HL-60 (cell line): ENCODE results near the gene NEDD4.
"Not testable (repeated sequence)": the region's sequence is repeated elsewhere in the genome, so short reads cannot be mapped to it uniquely, and the experiment has no call there.

Experiments used
- DNase-seq, 2 experiments: peaks; one replicate each; pipeline ENCODE4 v3.0.0-alpha.2; 2010 to 2020; ENCODE audit warnings: low read depth in 1 of 2, low spot score in 1 of 2
- H3K27ac ChIP-seq: fragments of 250-450 bp; sonication (Bioruptor Pico); replicated peaks from 2 replicates; pipeline ENCODE4 v1.5.1; 2020; ENCODE audit warnings: mild to moderate bottlenecking, moderate library complexity
- H3K27me3 ChIP-seq: fragments of 250-450 bp; sonication (Bioruptor Pico); 2 replicates; pipeline ENCODE4 v1.5.1; 2021; ENCODE audit warnings: mild to moderate bottlenecking, moderate library complexity; ENCODE audit not compliant: insufficient read depth, poor library complexity, severe bottlenecking
- H3K4me3 ChIP-seq: replicated peaks from 2 replicates; pipeline ENCODE4 v1.5.1; 2011; ENCODE audit warnings: mild to moderate bottlenecking, control low read depth, low read length; ENCODE audit not compliant: insufficient read depth
- GABPA ChIP-seq: IDR thresholded peaks from 2 replicates; pipeline ENCODE4 v1.6.1; 2012; ENCODE audit warnings: low read depth
- POLR2AphosphoS5 ChIP-seq: IDR thresholded peaks from 2 replicates; pipeline ENCODE4 v1.6.1; 2012; ENCODE audit warnings: low read depth
- SPI1 ChIP-seq: IDR thresholded peaks from 2 replicates; pipeline ENCODE4 v1.6.1; 2012; ENCODE audit warnings: low read depth, mild to moderate bottlenecking, borderline replicate concordance
- TF ChIP-seq, protein P1 (sequence below): IDR thresholded peaks from one replicate; pipeline ENCODE4 v1.5.1; 2011; ENCODE audit warnings: low read length, control low read depth, inconsistent platforms; ENCODE audit not compliant: insufficient read depth
- TF ChIP-seq, protein P2 (sequence below): IDR thresholded peaks from 2 replicates; pipeline ENCODE4 v1.6.1; 2012; ENCODE audit warnings: low read depth; ENCODE audit not compliant: insufficient replicate concordance

NEDD4 gene

DNA sequence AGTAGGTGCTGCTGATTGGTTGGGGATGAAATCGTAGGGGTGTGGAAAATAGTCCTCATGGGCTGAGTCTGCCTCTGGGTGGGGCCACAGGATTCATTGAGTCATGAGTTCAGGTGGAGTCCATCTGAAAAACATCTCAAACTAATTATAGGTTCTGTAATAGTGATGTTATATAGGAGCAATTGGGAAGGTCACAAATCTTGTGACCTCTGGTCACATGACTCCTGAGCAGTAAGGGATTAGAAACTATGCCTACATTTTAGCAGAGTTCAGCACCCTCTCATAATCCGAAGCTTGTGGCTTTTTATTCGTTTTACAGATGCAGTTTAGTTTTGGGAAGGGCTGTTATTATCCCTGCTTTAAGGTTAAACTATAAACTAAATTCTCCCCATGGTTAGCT is 22.9 kb upstream of the NEDD4 start:
- TF ChIP-seq POLR2AphosphoS5 (no peak), SPI1 (no peak), GABPA (no peak)
- TF ChIP-seq, protein P1, sequence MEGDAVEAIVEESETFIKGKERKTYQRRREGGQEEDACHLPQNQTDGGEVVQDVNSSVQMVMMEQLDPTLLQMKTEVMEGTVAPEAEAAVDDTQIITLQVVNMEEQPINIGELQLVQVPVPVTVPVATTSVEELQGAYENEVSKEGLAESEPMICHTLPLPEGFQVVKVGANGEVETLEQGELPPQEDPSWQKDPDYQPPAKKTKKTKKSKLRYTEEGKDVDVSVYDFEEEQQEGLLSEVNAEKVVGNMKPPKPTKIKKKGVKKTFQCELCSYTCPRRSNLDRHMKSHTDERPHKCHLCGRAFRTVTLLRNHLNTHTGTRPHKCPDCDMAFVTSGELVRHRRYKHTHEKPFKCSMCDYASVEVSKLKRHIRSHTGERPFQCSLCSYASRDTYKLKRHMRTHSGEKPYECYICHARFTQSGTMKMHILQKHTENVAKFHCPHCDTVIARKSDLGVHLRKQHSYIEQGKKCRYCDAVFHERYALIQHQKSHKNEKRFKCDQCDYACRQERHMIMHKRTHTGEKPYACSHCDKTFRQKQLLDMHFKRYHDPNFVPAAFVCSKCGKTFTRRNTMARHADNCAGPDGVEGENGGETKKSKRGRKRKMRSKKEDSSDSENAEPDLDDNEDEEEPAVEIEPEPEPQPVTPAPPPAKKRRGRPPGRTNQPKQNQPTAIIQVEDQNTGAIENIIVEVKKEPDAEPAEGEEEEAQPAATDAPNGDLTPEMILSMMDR = no peak
- TF ChIP-seq, protein P2, sequence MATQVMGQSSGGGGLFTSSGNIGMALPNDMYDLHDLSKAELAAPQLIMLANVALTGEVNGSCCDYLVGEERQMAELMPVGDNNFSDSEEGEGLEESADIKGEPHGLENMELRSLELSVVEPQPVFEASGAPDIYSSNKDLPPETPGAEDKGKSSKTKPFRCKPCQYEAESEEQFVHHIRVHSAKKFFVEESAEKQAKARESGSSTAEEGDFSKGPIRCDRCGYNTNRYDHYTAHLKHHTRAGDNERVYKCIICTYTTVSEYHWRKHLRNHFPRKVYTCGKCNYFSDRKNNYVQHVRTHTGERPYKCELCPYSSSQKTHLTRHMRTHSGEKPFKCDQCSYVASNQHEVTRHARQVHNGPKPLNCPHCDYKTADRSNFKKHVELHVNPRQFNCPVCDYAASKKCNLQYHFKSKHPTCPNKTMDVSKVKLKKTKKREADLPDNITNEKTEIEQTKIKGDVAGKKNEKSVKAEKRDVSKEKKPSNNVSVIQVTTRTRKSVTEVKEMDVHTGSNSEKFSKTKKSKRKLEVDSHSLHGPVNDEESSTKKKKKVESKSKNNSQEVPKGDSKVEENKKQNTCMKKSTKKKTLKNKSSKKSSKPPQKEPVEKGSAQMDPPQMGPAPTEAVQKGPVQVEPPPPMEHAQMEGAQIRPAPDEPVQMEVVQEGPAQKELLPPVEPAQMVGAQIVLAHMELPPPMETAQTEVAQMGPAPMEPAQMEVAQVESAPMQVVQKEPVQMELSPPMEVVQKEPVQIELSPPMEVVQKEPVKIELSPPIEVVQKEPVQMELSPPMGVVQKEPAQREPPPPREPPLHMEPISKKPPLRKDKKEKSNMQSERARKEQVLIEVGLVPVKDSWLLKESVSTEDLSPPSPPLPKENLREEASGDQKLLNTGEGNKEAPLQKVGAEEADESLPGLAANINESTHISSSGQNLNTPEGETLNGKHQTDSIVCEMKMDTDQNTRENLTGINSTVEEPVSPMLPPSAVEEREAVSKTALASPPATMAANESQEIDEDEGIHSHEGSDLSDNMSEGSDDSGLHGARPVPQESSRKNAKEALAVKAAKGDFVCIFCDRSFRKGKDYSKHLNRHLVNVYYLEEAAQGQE = no peak
- DNase-seq = no peak
- Histone ChIP-seq H3K27me3 (no peaks in the 10 kb centered on the region), H3K4me3 (no peak overlapping the region), H3K27ac (no peak overlapping the region)

DNA sequence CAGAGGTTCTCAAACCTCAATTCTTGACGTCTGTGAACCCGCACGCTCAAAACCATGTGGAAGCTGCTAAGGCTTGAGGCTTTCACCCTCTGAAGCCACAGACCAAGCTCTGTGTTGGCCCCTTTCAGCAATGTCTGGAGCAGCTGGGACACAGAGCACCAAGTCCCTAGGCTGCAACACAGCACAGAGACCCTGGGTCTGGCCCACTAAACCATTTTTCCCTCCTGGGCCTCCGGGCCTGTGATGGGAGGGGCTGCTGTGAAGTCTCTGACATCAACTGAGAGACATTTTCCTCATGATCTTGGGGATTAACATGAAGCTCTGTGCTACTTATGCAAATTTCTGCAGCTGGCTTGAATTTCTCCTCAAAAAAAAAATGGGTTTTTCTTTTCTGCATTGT is 21.3 kb upstream of the NEDD4 start:
- Histone ChIP-seq H3K27ac (no peak overlapping the region), H3K4me3 (no peak overlapping the region), H3K27me3 (no peaks in the 10 kb centered on the region)
- DNase-seq = no peak
- TF ChIP-seq, protein P1 = no peak
- TF ChIP-seq POLR2AphosphoS5 (no peak), GABPA (no peak)

DNA sequence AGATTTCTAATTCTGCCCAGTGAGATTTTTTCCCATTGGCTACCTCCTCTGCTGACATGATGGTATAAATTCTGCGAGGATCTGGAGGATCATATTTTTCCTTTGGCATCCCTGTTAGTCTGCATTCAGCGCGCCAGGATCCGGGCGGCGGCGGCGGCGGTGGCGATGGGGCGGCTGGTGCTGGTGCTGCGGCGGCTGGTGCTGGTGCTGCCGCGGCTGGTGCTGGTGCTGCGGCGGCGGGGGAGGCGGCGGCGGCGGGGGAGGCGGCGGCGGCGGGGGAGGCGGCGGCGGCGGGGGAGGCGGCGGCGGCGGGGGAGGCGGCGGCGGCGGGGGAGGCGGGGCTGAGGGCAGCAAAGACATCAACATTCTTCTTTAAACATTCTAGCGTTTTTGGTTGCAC is 13.6 kb upstream of the NEDD4 start:
- H3K27me3 ChIP-seq, DNase-seq, H3K4me3 ChIP-seq, H3K27ac ChIP-seq: not testable (repeated sequence)

DNA sequence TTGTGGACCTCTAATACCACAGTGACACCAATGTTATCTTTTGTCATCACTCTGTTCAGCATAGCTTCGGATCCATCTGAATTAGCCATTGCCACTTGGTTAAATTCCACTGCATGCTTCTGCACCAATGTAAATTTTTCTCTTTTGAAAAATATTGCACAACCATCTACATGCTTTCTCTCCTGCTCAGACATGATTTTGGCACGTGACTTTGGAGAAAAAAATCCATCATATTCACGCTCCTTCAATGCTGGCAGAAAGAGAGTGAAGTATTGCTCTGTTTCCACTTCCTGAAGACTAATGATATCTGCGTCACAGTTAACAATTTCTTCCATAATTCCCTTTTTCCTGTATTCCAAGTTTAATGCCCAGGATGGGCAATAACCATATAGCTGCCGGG is 13.0 kb upstream of the NEDD4 start:
- H3K4me3 ChIP-seq = not testable (repeated sequence)

DNA sequence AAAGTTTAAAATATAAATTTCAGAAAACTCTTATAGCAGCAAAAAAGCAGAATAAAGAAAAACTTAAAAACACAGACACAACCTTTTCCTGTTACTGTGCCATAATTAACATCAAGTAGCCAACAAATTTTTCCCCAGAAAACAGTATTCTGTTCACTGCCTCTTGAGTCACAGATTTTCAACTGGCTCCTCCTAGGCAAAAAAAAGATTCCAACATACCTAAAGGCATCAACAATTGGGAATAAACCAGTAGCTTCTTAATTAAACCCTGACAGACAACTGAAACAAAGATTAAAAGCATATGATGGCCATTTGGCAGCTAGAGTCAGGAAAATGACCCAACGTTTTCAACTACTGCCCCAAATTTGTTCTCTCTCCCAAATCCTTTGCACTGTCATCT is 10.9 kb upstream of the NEDD4 start:
- not testable (repeated sequence) for H3K27me3 ChIP-seq, H3K27ac ChIP-seq, DNase-seq, H3K4me3 ChIP-seq

More for the DNA sequence above, 13.0 kb upstream of the NEDD4 start:
- H3K27ac ChIP-seq, DNase-seq, H3K27me3 ChIP-seq: not testable (repeated sequence)

DNA sequence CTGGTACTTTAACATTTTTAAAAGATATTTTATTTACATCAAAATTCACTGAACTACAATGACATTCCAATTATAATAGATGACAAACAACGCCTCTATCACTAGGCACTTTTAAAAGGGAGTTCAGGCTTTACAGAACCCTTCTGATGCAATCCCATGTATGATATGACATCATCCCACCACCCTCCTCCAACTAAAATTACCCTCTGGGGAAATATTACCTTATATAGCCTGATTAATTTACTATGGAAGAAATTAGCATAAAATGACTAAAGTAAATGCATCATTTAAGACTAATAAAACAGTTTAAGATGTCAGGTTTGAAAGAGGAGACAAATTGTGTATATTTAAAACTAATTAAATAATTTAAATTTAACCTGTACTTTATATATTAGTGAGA is 10.4 kb upstream of the NEDD4 start:
- DNase-seq, H3K4me3 ChIP-seq, H3K27ac ChIP-seq, H3K27me3 ChIP-seq: not testable (repeated sequence)

DNA sequence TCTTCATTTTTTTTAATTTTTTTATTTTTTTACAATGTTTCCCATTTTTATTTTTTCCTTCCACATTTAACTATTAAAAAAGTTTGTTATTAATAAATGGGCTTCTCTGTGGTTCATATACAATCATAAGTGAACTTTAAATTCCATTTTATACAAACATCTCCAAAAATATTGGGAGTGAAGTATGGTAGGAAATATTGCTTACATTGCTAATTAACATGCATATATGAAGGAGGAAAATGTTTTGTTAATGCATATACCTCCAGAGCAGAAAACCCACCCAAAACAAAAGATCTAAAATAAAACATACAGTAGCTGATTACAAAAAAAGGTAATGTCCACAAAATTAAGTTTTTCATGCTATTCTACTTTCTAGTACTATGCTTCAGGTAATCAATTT is 9.9 kb upstream of the NEDD4 start:
- H3K27ac ChIP-seq, H3K27me3 ChIP-seq, DNase-seq, H3K4me3 ChIP-seq: not testable (repeated sequence)
